Measurements from ENCODE around the gene CMSS1. TPM values are rescaled to one million over a fixed set of nuclear protein-coding genes. Genes with fewer than 3 reads are reported as not detected.

The CMSS1 gene
- total and polyA plus RNA-seq, 4 donors, result 3.8 to 19.5 (median 7.5) TPM

- TF ChIP-seq FOXA1 (IDR thresholded peaks at IDR 0.05), result no peak
- Histone ChIP-seq H3K4me1 (ENCODE audit: control insufficient read depth in 4 of 4, insufficient read depth in 4 of 4, low read length in 3 of 4) (no peaks in the 10 kb centered on the region), H3K27ac (ENCODE audit: low read depth in 1 of 2, low read length in 2 of 2) (no peak overlapping the region), H3K36me3 (ENCODE audit: control insufficient read depth in 4 of 4, insufficient read depth in 3 of 4, low read depth in 1 of 4, low read length in 3 of 4) (no peaks in the 10 kb centered on the region), H3K9me3 (ENCODE audit: control insufficient read depth in 4 of 4, low read length in 3 of 4) (peaks cover 0 to 6% (median 3%) of the 10 kb centered on the region in 4 donors), H3K27me3 (ENCODE audit: control insufficient read depth in 4 of 4, insufficient read depth in 4 of 4, low read length in 3 of 4) (no peaks in the 10 kb centered on the region), H3K4me3 (ENCODE audit: low read depth in 1 of 3, low read length in 3 of 3) (no peak overlapping the region), H3K9ac (ENCODE audit: low read depth in 1 of 2, low read length in 2 of 2) (no peak overlapping the region)
- DNase-seq (ENCODE audit: low spot score), result no peak
- 95% methylated on average over 1 of the region's 1 CpG for WGBS
Measured at GRCh38 chr3:100183608-100184125, 366.0 kb downstream of the CMSS1 start.

- WGBS, result 76% methylated on average over 2 of the region's 2 CpGs
- H3K27ac ChIP-seq (ENCODE audit: low read depth in 1 of 2, low read length in 2 of 2), result no peak overlapping the region
Measured at GRCh38 chr3:100184948-100185570, 367.4 kb downstream of the CMSS1 start.

DNA sequence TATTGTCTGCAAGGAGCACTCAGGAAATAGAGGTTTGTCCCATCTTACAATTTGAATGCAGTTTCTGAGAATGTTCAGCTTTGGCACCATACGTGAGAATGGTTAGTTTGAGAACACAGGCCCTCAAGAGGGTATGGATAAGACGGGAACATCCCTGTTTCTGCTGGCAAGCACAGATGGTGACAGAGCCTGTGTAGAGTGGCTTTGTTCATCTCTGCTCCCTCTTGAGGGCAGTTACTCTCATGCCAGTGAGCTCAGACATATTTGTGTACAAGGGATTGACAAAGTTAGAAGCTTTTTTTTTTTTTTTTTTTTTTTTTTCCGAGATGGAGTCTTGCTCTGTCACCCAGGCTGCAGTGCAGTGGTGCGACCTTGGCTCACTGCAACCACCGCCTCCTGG lies 368.2 kb downstream of the CMSS1 start:
- 81% methylated on average over 5 of the region's 5 CpGs for WGBS
- H3K4me3 ChIP-seq (ENCODE audit: low read depth in 1 of 3, low read length in 3 of 3), result no peak overlapping the region
- no peaks in the 10 kb centered on the region for H3K9me3 ChIP-seq (ENCODE audit: control insufficient read depth in 4 of 4, low read length in 3 of 4)
- DNase-seq (ENCODE audit: low spot score), result no peak
- no peaks in the 10 kb centered on the region for H3K36me3 ChIP-seq (ENCODE audit: control insufficient read depth in 4 of 4, insufficient read depth in 3 of 4, low read depth in 1 of 4, low read length in 3 of 4)
- no peak overlapping the region for H3K9ac ChIP-seq (ENCODE audit: low read depth in 1 of 2, low read length in 2 of 2)
- H3K27ac ChIP-seq (ENCODE audit: low read depth in 1 of 2, low read length in 2 of 2), result no peak overlapping the region
- TF ChIP-seq FOXA1 (IDR thresholded peaks at IDR 0.05) (no peak), HNF4A (conservative IDR thresholded peaks at IDR 0.05) (no peak), NR2F2 (IDR thresholded peaks at IDR 0.05) (no peak), GABPA (IDR thresholded peaks at IDR 0.05 in 1 of 2, conservative IDR thresholded peaks at IDR 0.05 in 1 of 2) (no peak)
- TF ChIP-seq, protein P1, sequence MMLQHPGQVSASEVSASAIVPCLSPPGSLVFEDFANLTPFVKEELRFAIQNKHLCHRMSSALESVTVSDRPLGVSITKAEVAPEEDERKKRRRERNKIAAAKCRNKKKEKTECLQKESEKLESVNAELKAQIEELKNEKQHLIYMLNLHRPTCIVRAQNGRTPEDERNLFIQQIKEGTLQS (IDR thresholded peaks at IDR 0.05), result no peak
- no peaks in the 10 kb centered on the region for H3K4me1 ChIP-seq (ENCODE audit: control insufficient read depth in 4 of 4, insufficient read depth in 4 of 4, low read length in 3 of 4)
- no peaks in the 10 kb centered on the region for H3K27me3 ChIP-seq (ENCODE audit: control insufficient read depth in 4 of 4, insufficient read depth in 4 of 4, low read length in 3 of 4)

More at GRCh38 chr3:100184948-100185570, 367.4 kb downstream of the CMSS1 start:
- Histone ChIP-seq H3K36me3 (ENCODE audit: control insufficient read depth in 4 of 4, insufficient read depth in 3 of 4, low read depth in 1 of 4, low read length in 3 of 4) (no peaks in the 10 kb centered on the region), H3K9me3 (ENCODE audit: control insufficient read depth in 4 of 4, low read length in 3 of 4) (peaks cover 0 to under 1% (median 0%) of the 10 kb centered on the region in 4 donors), H3K9ac (ENCODE audit: low read depth in 1 of 2, low read length in 2 of 2) (no peak overlapping the region), H3K4me1 (ENCODE audit: control insufficient read depth in 4 of 4, insufficient read depth in 4 of 4, low read length in 3 of 4) (no peaks in the 10 kb centered on the region), H3K4me3 (ENCODE audit: low read depth in 1 of 3, low read length in 3 of 3) (no peak overlapping the region), H3K27me3 (ENCODE audit: control insufficient read depth in 4 of 4, insufficient read depth in 4 of 4, low read length in 3 of 4) (no peaks in the 10 kb centered on the region)
- no peak for DNase-seq (ENCODE audit: low spot score)
- no peak for TF ChIP-seq FOXA1 (IDR thresholded peaks at IDR 0.05)

- WGBS, result 89% methylated on average over 4 of the region's 4 CpGs
- Histone ChIP-seq H3K4me1 (ENCODE audit: control insufficient read depth in 4 of 4, insufficient read depth in 4 of 4, low read length in 3 of 4) (no peaks in the 10 kb centered on the region), H3K9ac (ENCODE audit: low read depth in 1 of 2, low read length in 2 of 2) (no peak overlapping the region), H3K9me3 (ENCODE audit: control insufficient read depth in 4 of 4, low read length in 3 of 4) (no peaks in the 10 kb centered on the region), H3K27ac (ENCODE audit: low read depth in 1 of 2, low read length in 2 of 2) (no peak overlapping the region), H3K4me3 (ENCODE audit: low read depth in 1 of 3, low read length in 3 of 3) (no peak overlapping the region), H3K36me3 (ENCODE audit: control insufficient read depth in 4 of 4, insufficient read depth in 3 of 4, low read depth in 1 of 4, low read length in 3 of 4) (no peaks in the 10 kb centered on the region), H3K27me3 (ENCODE audit: control insufficient read depth in 4 of 4, insufficient read depth in 4 of 4, low read length in 3 of 4) (no peaks in the 10 kb centered on the region)
- TF ChIP-seq YY1 (IDR thresholded peaks at IDR 0.05) (no peak), REST (IDR thresholded peaks at IDR 0.05) (no peak), FOXA2 (IDR thresholded peaks at IDR 0.05) (no peak), TAF1 (conservative IDR thresholded peaks at IDR 0.05) (no peak), SP1 (IDR thresholded peaks at IDR 0.05) (no peak), HNF4A (conservative IDR thresholded peaks at IDR 0.05) (no peak), RAD21 (IDR thresholded peaks at IDR 0.05) (no peak), RXRA (IDR thresholded peaks at IDR 0.05) (no peak), EGR1 (IDR thresholded peaks at IDR 0.05; ENCODE audit: low read depth in 2 of 2) (no peak), NR2F2 (IDR thresholded peaks at IDR 0.05) (no peak), JUND (IDR thresholded peaks at IDR 0.05) (no peak), GABPA (IDR thresholded peaks at IDR 0.05 in 1 of 2, conservative IDR thresholded peaks at IDR 0.05 in 1 of 2) (no peak)
- TF ChIP-seq, protein P1 (IDR thresholded peaks at IDR 0.05), result no peak
- TF ChIP-seq, protein P2, sequence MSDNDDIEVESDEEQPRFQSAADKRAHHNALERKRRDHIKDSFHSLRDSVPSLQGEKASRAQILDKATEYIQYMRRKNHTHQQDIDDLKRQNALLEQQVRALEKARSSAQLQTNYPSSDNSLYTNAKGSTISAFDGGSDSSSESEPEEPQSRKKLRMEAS (IDR thresholded peaks at IDR 0.05), result no peak
- DNase-seq (ENCODE audit: low spot score), result no peak
Measured at GRCh38 chr3:100189444-100189964, 371.8 kb downstream of the CMSS1 start.
